ENCODE results near the gene WWP2.

DNA sequence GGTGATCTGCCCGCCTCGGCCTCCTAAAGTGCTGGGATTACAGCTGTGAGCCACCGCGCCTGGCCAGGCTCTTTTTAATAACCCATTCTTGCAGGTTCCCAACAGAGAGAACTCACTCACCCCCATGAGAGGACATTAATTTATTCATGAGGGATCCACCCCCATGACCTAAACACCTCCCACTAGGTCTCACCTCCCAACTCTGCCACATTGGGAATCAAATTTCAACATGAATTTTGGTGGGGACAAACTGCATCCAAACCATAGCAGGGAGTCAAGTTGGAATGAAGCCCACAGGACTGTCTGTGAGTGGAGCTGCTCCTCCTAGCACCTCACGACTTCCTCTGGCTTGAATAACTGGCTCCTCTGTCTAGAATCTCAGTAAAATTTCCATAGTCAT is 85.5 kb downstream of the WWP2 start:
- TF ChIP-seq, protein P1, sequence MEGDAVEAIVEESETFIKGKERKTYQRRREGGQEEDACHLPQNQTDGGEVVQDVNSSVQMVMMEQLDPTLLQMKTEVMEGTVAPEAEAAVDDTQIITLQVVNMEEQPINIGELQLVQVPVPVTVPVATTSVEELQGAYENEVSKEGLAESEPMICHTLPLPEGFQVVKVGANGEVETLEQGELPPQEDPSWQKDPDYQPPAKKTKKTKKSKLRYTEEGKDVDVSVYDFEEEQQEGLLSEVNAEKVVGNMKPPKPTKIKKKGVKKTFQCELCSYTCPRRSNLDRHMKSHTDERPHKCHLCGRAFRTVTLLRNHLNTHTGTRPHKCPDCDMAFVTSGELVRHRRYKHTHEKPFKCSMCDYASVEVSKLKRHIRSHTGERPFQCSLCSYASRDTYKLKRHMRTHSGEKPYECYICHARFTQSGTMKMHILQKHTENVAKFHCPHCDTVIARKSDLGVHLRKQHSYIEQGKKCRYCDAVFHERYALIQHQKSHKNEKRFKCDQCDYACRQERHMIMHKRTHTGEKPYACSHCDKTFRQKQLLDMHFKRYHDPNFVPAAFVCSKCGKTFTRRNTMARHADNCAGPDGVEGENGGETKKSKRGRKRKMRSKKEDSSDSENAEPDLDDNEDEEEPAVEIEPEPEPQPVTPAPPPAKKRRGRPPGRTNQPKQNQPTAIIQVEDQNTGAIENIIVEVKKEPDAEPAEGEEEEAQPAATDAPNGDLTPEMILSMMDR (IDR thresholded peaks at IDR 0.05), result no peak
- TF ChIP-seq POLR2AphosphoS5 (IDR thresholded peaks at IDR 0.05) (no peak), EP300 (IDR thresholded peaks at IDR 0.05) (no peak), POLR2A (IDR thresholded peaks at IDR 0.05) (no peak)

Measured in sigmoid colon (tissue), 4 donors.